Esophagus (tissue), 2 donors: ENCODE measurements around the gene SCAND1. TPM values are rescaled to one million over a fixed set of nuclear protein-coding genes. Genes with fewer than 3 reads are reported as not detected.

Experiments
- polyA plus RNA-seq, 2 donors: library from polyadenylated mRNA; stranded (reverse); fragments of 200-250 nt; gene quantifications; one replicate each; pipeline ENCODE4 v1.2.3, GENCODE V29; 2013
- donor health status: healthy with polysubstance abuse.
- donor health status: Bipolar disorder and iron deficiency.

SCAND1 gene
- polyA plus RNA-seq, 2 donors, result 84.5 to 182 TPM

Other genes with a start within 250 kb of the SCAND1 start
- 100 to 1,000 TPM; 164 to 335 TPM for gene RBM39, start 212.2 kb downstream of the SCAND1 start, polyA plus RNA-seq
- 10 to 100 TPM; 13.0 to 15.8 TPM for gene PHF20, start 182.5 kb downstream of the SCAND1 start, polyA plus RNA-seq
- gene CNBD2, start 14.1 kb upstream of the SCAND1 start, polyA plus RNA-seq, result 10 to 100 TPM in 1 of 2 donors, 1 to 10 TPM in 1; 6.1 to 13.5 TPM
- 10 to 100 TPM; 30.2 to 35.0 TPM for gene EPB41L1, start 200.2 kb upstream of the SCAND1 start, polyA plus RNA-seq